Measurements from ENCODE around the gene KDM5A. TPM values are rescaled to one million over a fixed set of nuclear protein-coding genes. Genes with fewer than 3 reads are reported as not detected.
"Not testable (repeated sequence)": the region's sequence is repeated elsewhere in the genome, so short reads cannot be mapped to it uniquely, and the experiment has no call there.

The KDM5A gene
- polyA plus RNA-seq, 1 donor from 2014 or later = 11.2 TPM

- H3K27ac ChIP-seq (ENCODE audit: low read length) = no peak overlapping the region
- no peaks in the 10 kb centered on the region for H3F3A ChIP-seq (ENCODE audit: insufficient read depth, low read length, poor library complexity, severe bottlenecking)
- H3K4me3 ChIP-seq (ENCODE audit: low read length) = peak overlapping the region; percentile 75
- H3K9ac ChIP-seq (ENCODE audit: low read length) = peak overlapping the region; percentile 94
- no peak overlapping the region for H2AFZ ChIP-seq (ENCODE audit: low read depth, low read length)
- peaks cover 64% of the 10 kb centered on the region for H3K79me2 ChIP-seq (replicated peaks; ENCODE audit: insufficient read depth, low read length)
- H3K36me3 ChIP-seq (ENCODE audit: insufficient read depth, low read length) = peaks cover 3% of the 10 kb centered on the region
- no peak for TF ChIP-seq EP300 (conservative IDR thresholded peaks at IDR 0.05; ENCODE audit: poor library complexity, severe bottlenecking)
- TF ChIP-seq RAD21 (conservative IDR thresholded peaks at IDR 0.05) = no peak
- no peak for TF ChIP-seq MXI1 (conservative IDR thresholded peaks at IDR 0.05; ENCODE audit: poor library complexity, severe bottlenecking)
- TF ChIP-seq EZH2 (IDR thresholded peaks at IDR 0.05; ENCODE audit: borderline replicate concordance, insufficient read depth, low read length, poor library complexity, severe bottlenecking) = no peak
- TF ChIP-seq POLR2AphosphoS5 (IDR thresholded peaks at IDR 0.05) = no peak
- TF ChIP-seq, protein P1, sequence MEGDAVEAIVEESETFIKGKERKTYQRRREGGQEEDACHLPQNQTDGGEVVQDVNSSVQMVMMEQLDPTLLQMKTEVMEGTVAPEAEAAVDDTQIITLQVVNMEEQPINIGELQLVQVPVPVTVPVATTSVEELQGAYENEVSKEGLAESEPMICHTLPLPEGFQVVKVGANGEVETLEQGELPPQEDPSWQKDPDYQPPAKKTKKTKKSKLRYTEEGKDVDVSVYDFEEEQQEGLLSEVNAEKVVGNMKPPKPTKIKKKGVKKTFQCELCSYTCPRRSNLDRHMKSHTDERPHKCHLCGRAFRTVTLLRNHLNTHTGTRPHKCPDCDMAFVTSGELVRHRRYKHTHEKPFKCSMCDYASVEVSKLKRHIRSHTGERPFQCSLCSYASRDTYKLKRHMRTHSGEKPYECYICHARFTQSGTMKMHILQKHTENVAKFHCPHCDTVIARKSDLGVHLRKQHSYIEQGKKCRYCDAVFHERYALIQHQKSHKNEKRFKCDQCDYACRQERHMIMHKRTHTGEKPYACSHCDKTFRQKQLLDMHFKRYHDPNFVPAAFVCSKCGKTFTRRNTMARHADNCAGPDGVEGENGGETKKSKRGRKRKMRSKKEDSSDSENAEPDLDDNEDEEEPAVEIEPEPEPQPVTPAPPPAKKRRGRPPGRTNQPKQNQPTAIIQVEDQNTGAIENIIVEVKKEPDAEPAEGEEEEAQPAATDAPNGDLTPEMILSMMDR (IDR thresholded peaks at IDR 0.05; ENCODE audit: poor library complexity, severe bottlenecking) = no peak
- H3K4me2 ChIP-seq (ENCODE audit: low read length) = peak overlapping the region; percentile 88
- H3K9me3 ChIP-seq (ENCODE audit: low read length) = no peaks in the 10 kb centered on the region
- no peaks in the 10 kb centered on the region for H4K20me1 ChIP-seq (ENCODE audit: insufficient read depth)
- no peaks in the 10 kb centered on the region for H3K27me3 ChIP-seq (ENCODE audit: insufficient read depth, low read depth, low read length)
- no peaks in the 10 kb centered on the region for H3K9me2 ChIP-seq (ENCODE audit: insufficient read depth, low read length)
Measured at GRCh38 chr12:386651-387050, 2.5 kb downstream of the KDM5A start.

- not testable (repeated sequence) for H3K79me2 ChIP-seq (replicated peaks; ENCODE audit: insufficient read depth, low read length); H3K27ac ChIP-seq (ENCODE audit: low read length); H4K20me1 ChIP-seq (ENCODE audit: insufficient read depth); H3K27me3 ChIP-seq (ENCODE audit: insufficient read depth, low read depth, low read length); H2AFZ ChIP-seq (ENCODE audit: low read depth, low read length); H3K9me2 ChIP-seq (ENCODE audit: insufficient read depth, low read length); H3K4me3 ChIP-seq (ENCODE audit: low read length); H3K36me3 ChIP-seq (ENCODE audit: insufficient read depth, low read length); H3K9ac ChIP-seq (ENCODE audit: low read length); H3K9me3 ChIP-seq (ENCODE audit: low read length); H3F3A ChIP-seq (ENCODE audit: insufficient read depth, low read length, poor library complexity, severe bottlenecking); H3K4me2 ChIP-seq (ENCODE audit: low read length)
Measured at GRCh38 chr12:370739-371485, 18.2 kb downstream of the KDM5A start.

- Histone ChIP-seq H2AFZ (ENCODE audit: low read depth, low read length) (no peak overlapping the region), H3K9me3 (ENCODE audit: low read length) (peaks cover 7% of the 10 kb centered on the region), H3K36me3 (ENCODE audit: insufficient read depth, low read length) (peaks cover 19% of the 10 kb centered on the region), H3K4me2 (ENCODE audit: low read length) (no peak overlapping the region), H4K20me1 (ENCODE audit: insufficient read depth) (no peaks in the 10 kb centered on the region), H3K9me2 (ENCODE audit: insufficient read depth, low read length) (no peaks in the 10 kb centered on the region), H3K27ac (ENCODE audit: low read length) (no peak overlapping the region), H3K9ac (ENCODE audit: low read length) (no peak overlapping the region), H3K4me3 (ENCODE audit: low read length) (no peak overlapping the region), H3K27me3 (ENCODE audit: insufficient read depth, low read depth, low read length) (no peaks in the 10 kb centered on the region), H3K79me2 (replicated peaks; ENCODE audit: insufficient read depth, low read length) (peaks cover 2% of the 10 kb centered on the region), H3F3A (ENCODE audit: insufficient read depth, low read length, poor library complexity, severe bottlenecking) (no peaks in the 10 kb centered on the region)
- TF ChIP-seq EP300 (conservative IDR thresholded peaks at IDR 0.05; ENCODE audit: poor library complexity, severe bottlenecking) (no peak), MXI1 (conservative IDR thresholded peaks at IDR 0.05; ENCODE audit: poor library complexity, severe bottlenecking) (no peak), SMC3 (conservative IDR thresholded peaks at IDR 0.05; ENCODE audit: poor library complexity) (no peak), RAD21 (conservative IDR thresholded peaks at IDR 0.05) (no peak), TAF1 (IDR thresholded peaks at IDR 0.05; ENCODE audit: low read depth) (no peak), REST (IDR thresholded peaks at IDR 0.05; ENCODE audit: borderline replicate concordance) (no peak), POLR2AphosphoS5 (IDR thresholded peaks at IDR 0.05) (no peak), EZH2 (IDR thresholded peaks at IDR 0.05; ENCODE audit: borderline replicate concordance, insufficient read depth, low read length, poor library complexity, severe bottlenecking) (no peak)
- TF ChIP-seq, protein P1 (IDR thresholded peaks at IDR 0.05; ENCODE audit: poor library complexity, severe bottlenecking) = no peak
Measured at GRCh38 chr12:367972-368371, 21.1 kb downstream of the KDM5A start.
